ENCODE data around the gene LRRC27.

DNA sequence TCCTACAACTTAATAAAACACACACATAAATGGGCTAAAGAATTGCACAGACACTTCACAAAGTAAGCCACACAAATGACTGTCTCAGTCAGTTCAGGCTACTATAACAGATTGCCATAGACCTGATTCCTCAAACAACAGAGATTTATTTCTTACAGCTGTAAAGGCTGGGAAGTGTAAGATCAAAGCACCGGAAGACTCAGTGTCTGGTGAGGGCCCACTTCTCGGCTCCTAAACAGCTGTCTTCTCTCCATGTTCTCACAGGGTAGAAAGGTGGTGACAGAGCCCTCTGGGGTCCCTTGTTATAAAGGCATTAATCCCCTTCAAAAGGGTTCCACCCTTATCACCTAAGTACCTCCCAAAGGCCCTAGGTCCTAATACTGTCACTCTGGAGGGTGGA is 42.6 kb upstream of the LRRC27 start:
- TF ChIP-seq, protein P1, sequence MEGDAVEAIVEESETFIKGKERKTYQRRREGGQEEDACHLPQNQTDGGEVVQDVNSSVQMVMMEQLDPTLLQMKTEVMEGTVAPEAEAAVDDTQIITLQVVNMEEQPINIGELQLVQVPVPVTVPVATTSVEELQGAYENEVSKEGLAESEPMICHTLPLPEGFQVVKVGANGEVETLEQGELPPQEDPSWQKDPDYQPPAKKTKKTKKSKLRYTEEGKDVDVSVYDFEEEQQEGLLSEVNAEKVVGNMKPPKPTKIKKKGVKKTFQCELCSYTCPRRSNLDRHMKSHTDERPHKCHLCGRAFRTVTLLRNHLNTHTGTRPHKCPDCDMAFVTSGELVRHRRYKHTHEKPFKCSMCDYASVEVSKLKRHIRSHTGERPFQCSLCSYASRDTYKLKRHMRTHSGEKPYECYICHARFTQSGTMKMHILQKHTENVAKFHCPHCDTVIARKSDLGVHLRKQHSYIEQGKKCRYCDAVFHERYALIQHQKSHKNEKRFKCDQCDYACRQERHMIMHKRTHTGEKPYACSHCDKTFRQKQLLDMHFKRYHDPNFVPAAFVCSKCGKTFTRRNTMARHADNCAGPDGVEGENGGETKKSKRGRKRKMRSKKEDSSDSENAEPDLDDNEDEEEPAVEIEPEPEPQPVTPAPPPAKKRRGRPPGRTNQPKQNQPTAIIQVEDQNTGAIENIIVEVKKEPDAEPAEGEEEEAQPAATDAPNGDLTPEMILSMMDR (IDR thresholded peaks at IDR 0.05; ENCODE audit: insufficient read depth, low read length, poor library complexity, severe bottlenecking) = no peak
- no peak for TF ChIP-seq EZH2phosphoT487 (conservative IDR thresholded peaks at IDR 0.05; ENCODE audit: low read length)

Measured in SU-DHL-6 (cell line).